Activated naive CD4-positive, alpha-beta T cell treated with anti-CD3 and anti-CD28 coated beads, Interleukin-2, amount 50 U/mL, for 16 hours (primary cell): ENCODE measurements around the gene SLC39A1.
"Not testable (repeated sequence)": the region's sequence is repeated elsewhere in the genome, so short reads cannot be mapped to it uniquely, and the experiment has no call there.

ENCODE experiments used
- DNase-seq: peaks from one replicate; pipeline ENCODE4 v3.0.0-alpha.2; 2020

Gene SLC39A1, protein sequence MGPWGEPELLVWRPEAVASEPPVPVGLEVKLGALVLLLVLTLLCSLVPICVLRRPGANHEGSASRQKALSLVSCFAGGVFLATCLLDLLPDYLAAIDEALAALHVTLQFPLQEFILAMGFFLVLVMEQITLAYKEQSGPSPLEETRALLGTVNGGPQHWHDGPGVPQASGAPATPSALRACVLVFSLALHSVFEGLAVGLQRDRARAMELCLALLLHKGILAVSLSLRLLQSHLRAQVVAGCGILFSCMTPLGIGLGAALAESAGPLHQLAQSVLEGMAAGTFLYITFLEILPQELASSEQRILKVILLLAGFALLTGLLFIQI

DNA sequence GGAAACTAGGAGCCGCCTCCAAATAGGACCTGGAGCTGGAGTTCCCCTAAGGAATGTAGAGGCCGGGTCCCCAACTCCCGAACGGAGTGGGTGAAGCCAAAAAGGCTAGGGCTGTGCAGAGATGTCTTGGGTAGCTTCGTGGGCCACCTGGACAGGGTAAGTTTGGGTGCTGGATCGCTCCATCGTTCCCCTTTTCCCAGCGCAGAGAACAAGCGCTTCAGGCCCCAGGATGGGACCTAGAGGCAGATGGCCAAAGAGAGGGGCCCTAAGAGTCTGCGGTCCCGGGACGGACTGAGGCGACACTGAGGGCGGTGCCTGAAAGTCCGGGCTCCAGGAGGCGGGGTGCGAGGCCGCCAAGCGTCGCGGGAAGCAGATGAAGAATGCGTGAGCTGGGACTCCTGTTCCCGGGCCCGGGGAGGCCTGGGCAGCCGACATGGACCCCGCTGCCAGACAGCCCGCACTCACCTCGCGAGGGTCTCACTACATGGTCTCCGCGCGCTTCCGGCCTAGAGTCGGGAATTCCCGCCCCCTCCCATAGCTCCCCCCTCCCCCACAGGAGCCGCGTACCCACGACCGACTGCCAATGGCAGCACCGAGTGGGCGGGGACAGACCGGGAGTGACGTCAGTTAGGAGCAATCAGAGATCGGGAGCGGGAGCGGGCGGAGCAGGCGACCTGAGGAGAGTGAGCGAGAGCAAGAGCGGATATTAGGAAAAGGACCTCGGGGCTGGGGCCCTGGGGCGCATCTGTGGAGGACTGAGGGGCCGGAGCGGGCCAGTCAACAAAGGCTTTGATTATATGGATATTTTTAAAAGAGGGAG is at the start of gene SLC39A1:
TSS of gene SLC39A1 (minus strand) at position 508 of the 820 bp plus-strand sequence. CDS start 822 bp downstream, outside the sequence.
- peak; percentile 92 for DNase-seq

DNA sequence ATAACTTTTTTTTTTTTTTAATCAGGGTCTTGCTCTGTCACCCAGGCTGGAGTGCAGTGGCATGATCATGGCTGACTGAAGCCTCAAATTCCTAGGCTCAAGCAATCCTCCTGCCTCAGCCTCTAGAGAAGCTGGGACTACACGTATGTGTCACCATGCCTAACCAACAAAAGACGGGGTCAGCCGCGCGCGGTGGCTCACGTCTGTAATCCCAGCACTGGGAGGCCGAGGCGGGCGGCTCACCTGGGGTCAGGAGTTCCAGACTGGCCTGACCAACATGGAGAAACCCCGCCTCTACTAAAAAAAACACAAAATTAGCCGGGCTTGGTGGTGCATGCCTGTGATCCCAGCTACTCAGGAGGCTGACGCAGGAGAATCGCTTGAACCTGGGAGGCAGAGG is 49.2 kb upstream of the SLC39A1 start:
- not testable (repeated sequence) for DNase-seq

DNA sequence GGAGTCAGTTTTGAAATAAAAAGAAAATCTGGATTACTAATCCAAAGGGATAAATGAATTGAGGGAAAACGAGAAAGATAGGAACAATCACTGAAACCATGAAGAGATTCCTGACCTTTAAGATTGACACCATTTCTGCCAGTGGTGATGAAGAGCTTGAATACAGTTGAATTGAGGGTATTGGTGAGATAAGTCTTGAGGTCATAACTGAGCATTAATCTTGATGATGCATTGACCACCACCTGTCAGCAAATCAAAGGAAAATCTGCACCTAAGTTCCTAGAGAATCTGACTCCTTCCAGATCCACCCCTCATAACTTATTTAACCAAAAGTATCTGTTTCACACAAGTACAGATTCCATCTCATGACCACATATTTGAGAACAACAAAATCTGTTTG is 48.8 kb upstream of the SLC39A1 start:
- DNase-seq: no peak

DNA sequence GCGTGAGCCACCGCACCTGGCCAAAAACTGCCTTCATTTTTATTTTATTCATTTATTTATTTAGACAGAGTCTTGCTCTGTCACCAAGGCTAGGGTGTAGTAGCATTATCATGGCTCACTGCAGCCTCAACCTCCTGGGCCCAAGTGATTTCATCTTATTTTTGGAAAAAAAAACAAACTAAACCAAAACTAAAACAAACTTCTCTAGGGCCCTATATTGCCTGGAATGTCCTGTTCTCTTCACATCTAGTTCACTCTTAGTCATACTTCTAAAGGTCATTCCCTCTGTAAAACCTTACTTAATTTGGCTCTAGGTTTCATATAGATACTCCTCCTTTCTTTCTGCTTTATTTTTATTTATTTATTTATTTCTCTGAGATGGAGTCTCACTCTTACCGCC is 42.8 kb upstream of the SLC39A1 start:
- no peak for DNase-seq

DNA sequence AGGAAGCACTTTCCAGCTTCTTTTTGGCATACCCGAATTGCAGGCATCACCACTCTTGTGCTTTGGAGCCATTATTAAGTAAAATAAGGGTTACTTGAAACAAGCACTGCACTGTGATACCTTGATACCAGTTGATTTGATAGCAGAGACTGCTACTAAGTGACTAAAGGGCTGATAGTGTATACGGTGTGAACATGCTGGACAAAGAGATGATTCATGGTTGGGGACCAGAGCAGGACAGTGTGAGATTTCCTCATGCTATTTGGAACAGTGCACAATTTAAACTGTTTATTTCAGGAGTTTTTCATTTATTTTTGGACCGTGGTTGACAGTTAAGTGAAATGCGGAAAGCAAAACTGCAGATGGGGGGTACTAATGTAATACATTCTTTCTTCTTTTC is 37.1 kb upstream of the SLC39A1 start:
- DNase-seq: no peak

DNA sequence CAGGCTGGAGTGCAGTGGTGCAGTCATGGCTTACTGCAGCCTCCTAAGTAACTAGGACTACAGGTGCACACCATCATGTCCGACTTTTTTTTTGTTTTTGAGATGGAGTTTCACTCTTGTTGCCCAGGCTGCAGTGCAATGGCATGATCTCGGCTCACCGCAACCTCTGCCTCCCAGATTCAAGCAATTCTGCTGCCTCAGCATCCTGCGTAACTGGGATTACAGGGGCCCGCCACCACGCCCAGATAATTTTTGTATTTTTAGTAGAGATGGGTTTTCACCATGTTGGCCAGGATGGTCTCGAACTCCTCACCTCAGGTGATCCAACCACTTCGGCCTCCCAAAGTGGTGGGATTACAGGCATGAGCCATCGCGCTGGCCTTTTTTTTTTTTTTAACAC is 33.5 kb upstream of the SLC39A1 start:
- not testable (repeated sequence) for DNase-seq

DNA sequence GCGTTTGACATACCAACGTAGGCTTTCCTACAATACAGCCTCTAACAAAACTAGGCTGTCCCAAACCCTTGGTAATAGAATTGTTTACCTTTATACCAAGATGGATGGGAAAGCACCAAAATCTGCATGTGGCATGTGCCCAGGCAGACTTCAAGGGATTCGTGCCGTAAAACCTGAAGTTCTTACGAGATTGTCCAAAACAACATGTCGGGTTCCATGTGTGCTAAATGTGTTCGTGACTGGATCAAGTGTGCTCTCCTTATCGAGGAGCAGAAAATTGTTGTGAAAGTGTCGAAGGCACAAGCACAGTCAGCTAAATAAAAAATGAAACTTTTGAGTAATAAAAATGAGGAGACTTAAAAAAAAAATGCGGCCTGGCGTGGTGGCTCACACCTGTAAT is 32.3 kb upstream of the SLC39A1 start:
- DNase-seq: no peak

DNA sequence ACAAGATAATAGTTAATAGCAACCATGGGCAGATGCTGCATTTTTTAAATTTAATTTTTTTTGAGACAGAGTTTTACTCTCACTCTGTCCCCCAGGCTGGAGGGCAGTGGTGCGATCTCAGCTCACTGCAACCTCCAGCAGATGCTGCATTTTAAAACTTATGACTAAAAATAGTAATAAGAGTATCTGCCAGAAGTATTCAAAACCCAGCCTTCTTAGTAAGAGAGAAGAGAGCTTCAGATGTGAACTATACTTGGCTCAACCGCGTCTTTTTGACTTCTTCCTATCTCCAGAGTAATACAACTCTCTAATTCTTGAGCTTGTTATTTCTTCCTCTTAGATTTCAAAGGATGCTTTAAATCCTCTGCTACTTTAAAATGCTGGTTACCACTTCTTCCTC is 31.9 kb upstream of the SLC39A1 start:
- no peak for DNase-seq

DNA sequence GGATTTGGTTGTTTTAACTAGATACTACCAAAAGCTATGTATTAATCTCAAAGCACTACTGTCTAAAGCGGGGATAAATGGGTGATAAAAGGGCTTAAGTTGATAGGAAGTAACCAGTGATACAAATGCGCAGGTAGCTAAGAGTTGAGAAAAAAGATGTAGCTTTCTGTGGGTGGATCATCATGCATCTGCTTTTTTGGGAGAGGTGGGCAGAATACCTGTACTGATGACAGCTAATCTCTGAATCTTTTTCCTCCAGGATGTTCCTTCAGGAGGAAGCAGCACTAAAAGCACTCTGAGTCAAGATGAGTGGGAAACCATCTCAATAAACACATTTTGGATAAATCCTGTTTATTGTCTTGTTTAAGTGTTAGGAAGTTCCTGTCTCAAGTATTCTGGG is 28.5 kb upstream of the SLC39A1 start:
- DNase-seq: no peak

DNA sequence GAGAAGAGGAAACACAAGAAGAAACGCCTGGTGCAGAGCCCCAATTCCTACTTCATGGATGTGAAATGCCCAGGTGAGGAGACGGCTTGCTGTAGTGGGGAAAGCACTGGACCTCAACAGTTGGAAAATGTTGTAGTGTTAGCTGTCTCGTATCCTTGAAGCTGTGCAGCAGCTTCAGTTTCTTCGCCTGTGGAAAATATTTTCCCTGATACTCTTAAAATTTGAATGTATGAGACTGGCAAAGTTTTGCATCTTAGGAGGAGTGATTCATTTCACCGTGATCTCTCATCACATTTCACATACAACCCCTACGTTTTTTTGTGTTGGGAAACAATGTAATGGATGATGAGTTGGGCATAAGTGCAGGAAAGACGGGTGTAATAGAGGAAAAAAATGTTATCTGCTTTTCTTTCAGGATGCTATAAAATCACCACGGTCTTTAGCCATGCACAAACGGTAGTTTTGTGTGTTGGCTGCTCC is 27.9 kb upstream of the SLC39A1 start:
- DNase-seq: no peak

DNA sequence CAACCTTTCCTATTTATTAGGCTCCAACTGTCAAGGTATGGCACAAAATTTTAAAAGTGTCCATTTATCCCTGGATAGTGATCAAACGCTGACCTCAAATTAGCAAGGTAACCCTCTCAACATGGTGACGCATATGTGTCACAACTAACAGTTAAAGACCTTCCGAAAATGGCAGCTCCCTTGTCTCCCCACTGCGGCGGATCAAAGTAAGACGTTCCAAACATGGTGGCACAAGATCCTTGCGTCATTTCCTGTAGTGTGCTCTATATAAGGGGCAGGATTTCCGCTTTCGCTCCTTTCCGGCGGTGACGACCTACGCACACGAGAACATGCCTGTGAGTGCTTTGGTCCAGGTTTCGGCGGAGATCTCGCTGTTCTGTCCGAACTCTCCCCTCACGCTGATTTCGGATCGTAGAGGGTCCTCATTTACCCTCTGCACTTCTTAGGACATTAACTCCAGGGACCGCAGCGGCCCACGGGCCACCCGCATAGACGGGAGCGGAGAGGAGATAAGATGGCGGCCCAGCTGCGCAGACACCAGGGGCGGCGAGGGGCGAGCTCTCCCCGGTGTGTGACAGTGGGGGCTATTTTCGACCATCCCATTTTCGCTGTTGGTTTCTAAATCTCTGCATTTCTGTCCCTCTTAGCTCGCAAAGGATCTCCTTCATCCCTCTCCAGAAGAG is 27.3 kb upstream of the SLC39A1 start, which contains the start of gene RPS27:
TSS of gene RPS27 (plus strand) at position 295 of the 683 bp plus-strand sequence. CDS start at position 330, 35 bp downstream.
- DNase-seq: peak; percentile 82

DNA sequence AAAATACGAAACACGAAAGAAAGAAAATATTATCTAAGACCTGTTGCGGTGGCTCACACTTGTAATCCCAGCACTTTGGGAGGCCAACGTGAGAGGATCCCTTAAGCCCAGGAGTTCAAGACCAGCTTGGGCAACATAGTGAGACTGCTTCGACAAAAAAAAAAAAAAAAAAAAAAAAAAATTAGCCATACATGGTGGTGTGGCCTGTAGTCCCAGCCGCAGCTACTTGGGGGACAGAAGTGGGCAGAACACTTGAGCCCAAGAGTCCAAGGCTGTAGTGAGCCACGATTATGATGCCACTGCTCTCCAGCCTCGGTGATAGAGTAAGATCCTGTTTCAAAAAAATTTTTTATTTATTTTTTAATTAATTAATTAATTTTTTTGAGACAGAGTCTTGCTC is 24.3 kb upstream of the SLC39A1 start:
- DNase-seq: no peak

DNA sequence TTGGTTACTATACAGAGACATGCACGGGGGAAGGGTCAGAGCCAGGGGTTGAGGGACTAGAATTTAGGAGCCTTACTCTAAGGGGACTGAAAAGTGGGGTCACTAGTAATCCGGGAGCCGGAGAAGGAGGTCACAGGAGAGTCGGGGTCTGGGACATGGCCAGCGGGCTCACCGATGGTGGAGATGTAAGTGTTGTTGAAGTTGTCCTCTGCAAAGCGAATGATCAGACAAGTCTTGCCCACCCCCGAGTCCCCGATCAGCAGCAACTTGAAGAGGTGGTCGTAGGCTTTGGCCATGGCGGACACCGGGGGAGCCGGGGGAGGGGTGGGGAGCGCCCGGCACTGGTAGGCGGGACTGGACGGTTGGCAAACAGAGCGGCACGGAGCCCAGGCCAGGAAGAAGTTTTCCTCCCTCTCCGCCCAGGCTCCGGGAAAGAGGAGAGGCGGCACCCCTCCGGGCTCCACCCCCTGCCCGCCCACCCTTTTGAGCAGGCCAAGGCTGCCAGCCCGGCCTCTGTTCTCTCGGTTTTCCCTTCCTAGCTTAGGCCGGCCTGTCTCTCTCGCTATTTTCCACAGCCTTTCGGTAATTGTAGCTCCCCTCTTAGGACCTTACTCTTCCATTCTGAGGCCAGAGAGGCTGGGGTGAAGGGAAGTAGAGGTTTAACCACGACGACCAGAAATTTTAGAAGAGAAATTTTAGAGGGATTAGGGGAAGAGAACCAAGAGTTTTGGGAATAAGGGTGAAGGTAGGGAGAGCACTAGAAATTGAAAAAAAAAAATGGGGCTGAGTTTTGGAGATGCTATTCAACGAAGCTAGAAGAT is 22.8 kb upstream of the SLC39A1 start, which contains the start of gene RAB13:
TSS of gene RAB13 (minus strand) at position 399 of the 821 bp plus-strand sequence. CDS start at position 296, 103 bp downstream.
- DNase-seq: no peak

DNA sequence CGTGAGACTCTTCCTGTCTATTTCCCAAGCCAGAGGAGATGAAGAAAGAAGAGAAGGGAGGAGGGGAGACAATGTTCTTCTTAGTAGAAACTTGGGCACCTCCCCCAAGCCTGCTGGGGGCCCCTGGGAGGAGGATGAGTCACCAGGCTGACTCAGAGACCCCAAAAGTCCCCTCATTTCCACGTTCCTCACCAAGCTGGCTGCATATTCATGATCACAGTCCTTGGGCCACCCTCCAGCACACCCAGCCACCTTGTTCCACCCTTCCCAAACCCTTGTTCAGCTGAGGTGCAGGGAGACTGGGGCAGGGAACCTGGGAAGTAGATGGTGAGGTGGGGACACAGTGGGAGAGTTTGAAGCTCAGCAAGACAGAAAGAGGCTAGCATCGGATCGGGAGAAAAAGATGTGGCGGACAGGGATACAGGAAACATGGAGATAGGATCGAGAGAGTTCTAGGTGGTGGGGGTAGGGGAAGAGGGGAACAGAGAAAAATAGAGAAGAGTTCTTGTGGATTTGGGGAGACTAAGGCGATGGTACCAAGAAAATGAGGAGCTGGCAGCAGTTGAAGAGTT is 22.1 kb upstream of the SLC39A1 start:
- DNase-seq: peak; percentile 68

DNA sequence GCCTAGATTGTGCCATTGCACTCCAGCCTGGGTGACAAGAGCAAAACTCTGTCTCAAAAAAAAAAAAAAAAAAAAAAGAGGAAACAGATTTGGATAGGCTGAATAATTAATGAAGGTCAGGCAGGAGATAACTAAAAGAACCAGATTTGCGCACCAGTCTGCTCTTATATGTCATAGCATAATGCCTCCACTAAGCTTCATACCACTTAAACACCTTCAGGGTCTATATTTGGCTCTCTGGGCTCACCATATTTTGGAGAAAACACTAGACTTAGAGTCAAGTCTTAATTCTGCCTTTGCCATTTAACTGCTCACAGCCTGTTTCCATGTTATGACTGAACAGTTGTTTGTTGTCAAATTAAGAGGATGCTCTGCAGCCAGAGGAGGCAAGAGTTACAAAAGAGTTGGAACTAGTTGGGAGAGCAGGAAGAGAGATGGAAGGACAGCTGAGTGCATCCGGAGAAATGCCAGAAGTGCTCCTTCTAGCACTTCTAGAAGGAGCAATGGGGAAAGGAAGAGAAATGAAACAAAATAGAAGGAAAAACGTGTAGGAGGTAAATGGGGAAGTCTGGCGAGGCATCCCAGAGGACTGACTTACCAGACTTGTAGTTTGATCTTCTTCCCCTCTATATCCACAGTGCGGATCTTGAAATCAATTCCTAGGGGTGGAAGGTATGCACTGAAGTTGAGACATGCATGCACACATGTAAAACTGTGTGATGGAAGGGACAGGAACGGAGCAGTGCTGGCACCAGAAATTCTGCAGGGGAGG is 21.0 kb upstream of the SLC39A1 start:
- no peak for DNase-seq

DNA sequence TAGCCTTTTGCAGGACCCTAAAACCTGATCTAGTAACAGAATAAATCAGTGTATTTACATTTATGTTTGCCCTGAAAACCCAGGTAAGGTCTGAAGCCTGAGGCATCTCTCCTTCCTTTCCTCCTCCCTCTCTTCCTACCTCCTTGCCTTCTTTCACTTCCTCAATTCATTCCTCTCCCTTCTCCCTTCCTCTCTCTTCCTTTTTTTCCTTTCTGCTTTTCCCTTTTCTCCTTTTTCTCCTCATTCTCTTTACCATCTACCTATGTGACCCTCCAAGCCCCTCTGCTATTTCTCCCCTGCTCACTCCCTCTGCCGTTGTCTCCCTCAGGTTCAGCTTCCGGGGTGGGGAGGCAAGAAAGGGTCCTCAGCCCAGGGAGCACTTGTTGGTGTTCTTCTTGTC is 18.4 kb upstream of the SLC39A1 start:
- not testable (repeated sequence) for DNase-seq

DNA sequence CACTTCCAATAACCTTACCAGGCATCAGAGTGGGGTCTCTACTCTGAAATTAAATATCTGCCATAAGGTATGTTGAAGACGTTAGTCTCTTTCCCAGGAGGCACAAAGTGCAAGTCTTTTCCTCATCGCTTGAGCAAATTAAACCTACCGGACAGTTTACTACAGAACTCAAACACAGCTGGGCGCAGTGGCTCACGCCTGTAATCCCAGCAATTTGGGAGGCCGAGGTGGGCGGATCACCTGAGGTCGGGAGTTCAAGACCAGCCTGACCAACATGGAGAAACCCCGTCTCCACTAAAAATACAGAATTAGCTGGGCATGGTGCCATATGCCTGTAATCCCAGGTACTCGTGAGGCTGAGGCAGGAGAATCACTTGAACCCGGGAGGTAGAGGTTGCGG is 15.8 kb upstream of the SLC39A1 start:
- not testable (repeated sequence) for DNase-seq

DNA sequence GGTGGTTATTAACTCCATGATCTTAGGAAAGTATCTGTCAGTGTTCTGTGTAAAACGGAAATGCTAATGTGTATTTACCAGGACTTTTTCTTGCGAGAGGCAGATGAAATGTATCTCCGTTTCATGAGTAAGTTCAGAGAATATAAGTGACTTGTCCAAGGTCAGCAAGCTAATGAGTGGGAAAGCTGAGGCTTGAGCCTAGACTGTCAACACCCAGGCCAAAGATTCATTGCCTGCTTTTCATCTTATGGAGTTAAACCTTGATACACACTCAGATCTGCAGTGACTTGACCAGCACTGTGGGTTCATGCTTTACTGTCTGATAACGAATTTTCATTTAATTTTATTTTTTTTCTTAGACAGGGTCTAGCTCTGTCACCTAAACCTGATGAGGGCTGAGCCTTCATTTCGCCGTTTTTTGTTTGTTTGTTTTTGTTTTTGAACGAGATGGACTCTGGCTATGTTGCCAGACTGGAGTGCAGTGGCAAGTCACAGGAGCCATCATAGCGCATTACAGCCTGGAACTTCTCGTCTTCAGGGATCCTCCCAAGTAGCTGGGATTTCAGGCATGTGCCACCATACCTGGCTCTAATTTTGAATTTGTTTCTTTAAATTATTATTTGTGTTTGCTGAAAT is 15.1 kb upstream of the SLC39A1 start:
- no peak for DNase-seq

DNA sequence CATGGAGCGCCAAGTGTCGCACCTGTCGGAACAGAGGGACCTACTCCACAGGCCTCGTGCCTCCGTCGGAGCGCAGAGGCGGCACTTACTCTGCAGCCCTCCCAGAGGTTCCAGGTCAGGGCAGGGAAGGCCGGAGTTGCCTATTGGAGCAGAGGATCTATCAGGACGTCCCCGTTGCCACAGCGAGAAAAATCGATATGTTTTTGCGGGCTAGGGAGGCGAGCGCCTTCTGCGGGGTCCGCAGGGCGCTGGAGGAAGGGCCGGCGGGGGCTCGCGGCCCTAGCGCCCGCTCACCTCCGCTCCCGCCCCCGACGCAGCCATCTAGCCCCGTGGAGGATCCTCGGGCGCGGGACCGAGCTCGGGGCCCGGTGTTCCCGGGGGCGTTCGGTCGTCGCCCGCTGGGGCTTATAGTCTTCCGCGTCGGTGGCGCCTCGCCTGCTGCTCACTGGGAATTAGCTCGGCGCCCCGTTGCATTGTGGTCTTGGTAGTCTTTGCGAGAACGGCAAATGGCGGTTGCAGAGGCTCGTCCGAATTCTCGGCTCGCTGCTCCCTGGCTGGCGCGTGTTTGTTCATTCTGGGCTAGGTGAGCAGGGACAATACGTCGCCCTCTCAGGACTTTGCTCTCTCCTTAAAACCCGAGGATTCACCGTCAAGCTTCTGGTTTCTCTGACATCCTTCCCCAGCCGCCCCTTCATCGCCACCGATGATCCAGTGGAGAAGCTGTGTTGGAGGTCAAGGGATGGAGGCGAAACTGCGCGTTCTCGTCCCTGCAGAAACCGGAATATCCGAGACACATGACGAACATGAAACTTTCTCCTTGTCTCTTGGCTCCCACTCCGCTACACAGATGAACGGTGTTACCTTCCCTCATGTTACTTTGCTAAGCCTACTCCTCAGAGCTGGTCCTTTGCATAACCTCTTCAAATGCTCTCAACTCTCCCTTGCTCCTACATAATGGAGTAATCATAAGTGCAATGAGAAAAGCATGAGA is 14.2 kb upstream of the SLC39A1 start, which contains the start of gene JTB:
TSS of gene JTB (minus strand) at position 425 of the 991 bp plus-strand sequence. CDS start at position 3, 422 bp downstream.
- DNase-seq: peak; percentile 88
